ENCODE data around the gene HSP90AB1.

HSP90AB1 gene

DNA sequence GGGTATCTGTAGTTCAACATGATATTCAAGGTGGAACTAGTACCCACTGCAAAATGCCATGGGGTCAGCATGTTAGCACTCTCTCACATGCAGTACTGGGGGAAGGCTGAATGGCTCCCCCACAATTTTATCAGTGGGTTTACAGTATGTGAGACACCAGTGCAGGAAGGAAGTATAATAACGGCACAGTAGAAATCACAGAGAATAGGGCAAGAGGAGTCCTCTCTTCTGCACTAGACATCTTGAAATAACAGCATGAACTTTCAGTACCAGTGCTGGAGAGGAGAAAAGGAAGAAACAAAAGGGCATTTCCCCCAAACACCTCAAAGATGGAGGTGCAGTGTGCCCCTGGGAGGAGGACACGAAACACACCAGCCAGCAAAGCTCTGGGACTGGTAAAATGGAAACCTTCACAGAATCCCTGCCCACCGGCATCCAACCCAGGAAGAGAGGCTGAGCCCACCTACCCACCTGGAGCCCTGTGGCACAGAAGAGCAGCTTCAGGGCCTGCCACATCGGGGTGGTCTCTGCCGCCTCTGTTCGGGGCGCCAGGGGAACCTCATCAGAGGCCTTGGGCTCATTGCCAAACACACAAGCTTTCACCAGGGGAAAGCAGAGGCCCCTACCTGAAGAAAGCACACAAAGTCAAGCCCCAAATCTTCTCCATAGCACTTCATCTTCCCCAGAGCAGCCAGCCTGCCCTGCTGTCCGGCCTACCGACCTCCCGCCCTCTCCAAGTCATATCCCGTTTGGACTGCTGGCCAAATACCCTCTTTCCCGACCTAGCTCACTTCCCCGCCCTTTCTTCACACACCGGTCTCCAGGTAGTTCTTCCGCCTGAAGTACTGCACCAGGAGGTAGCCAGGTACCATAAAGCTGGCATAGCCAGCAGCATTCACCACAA is 9.2 kb downstream of the HSP90AB1 start:
- DNase-seq, result peak in 1 of 14 donors; percentile 66

DNA sequence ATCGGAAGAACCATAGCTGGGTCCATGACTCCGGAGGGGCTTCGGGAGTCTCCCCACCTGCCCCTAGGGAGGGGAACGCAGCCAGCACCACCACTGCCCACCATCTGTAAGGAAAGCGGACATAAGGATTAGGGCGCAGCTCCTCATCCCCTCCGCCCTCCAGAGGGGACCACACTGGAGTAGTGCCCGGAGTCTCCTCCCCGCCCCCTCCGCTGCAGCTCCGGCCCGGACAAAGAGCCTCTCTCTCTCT is 9.8 kb downstream of the HSP90AB1 start:
- no peak for DNase-seq

DNA sequence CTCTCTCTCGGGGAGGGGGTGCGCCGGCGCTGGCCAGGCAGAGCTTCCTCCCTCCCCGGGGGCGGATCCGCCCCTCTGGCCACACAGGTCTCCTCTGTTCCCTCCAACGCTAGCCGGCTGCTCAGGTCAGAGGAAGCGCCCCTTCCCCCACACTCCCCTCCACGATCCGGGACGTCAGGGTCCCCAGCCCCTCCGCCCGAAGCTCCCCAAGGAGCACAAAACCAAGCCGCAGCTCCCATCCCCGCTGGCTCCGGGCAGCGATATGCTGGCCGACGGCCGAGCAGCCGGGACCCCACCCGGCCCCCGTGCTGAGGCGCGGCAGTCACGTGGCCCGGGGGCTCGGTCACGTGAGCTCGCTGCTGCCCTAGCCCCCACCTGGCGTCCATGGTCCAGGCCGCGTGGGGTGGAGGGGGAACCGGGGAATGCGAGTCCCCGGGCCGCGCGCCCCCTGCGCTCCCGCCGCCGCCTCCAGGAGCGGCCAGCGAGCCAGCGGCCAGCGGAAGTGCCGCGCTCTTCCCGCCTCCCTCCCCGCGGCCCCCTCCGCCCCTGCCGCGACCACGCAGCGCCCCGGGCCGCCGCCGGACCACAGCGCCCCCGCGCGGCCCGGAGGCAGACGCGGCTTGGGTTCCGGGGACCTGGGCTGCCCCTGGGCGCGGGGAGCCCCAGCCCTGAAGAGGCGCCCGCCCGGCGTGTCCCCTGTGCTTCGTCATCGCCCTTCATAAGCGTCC is 10.3 kb downstream of the HSP90AB1 start, which contains the start of gene SLC35B2:
Gene SLC35B2 (minus strand): TSS at position 504 of the 728 bp plus-strand sequence. CDS start 118 bp downstream, at position 386.
- DNase-seq, result peak in 13 of 14 donors; percentile 76 to 95 (median 90)

DNA sequence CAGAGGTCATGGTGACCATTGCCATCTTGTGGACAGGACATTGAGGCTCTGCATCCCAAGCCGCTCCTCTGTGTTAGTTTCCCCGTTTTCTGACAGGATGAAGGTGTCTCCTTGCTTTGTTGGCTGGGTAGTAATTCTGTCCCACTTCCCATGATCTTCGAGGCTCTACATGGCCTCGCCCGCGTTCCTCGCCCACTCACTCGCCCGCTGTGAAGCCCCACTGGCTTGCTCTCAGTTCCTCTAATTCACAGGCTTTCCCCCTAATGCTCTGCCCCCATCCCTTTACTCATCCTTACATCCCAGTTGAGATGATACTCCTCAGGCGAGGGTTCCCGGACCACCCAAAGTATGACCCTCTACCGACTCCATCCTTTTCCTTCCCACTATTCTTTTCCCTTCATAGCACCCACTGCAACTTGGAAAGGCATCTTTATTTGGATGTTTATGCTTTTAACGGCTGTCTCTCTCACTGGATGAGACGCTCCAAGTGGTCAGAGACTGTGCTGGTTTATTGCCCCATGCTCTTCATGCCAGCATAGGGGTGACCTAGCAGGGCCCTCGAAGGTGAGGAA is 10.9 kb downstream of the HSP90AB1 start:
- DNase-seq, result no peak

DNA sequence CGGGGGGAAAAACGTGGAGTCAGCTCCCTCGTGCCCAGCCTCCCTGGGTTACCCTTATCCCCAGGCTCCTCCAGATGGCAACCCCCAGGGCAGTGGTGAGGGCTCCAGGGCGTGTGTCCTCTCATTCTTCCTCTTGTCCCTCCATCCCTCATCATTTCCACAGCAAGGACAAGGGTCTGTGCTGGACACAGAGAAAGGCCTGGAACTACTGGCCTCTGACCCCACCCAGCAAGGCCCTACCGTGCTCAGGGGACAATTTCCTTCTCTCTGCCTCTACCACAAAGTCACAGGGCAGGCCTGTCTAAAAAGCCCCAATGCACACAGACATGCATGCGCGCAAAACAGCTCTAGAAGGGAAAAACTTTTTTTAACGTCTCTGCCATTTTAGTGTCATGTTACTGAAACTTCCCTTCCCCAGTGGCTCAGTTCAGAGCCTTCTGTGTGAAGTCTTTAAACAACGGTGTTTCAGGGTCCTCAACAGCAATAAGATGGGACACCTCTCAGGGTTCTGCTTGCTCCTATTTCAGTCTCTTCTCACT is 11.5 kb downstream of the HSP90AB1 start:
- DNase-seq, result no peak

DNA sequence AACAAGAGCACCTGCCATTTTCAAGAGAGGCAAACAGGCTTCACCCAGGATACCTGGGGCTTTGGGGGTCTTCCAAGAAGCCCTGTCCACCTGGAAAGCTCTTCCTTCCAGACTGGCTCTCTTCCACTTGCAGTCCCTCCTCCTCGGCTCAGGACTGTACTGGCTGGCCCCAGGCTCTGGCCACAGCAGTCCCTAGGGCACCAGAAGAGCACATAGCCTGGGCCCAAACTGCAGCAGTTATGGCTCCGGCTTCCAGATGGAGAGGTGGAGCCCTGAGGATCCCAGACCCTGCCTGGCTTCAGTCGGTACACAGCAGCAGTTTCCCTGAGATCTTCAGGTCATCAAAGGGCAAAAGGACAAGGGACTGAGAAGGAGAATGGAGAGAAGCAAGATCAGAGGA is 12.0 kb downstream of the HSP90AB1 start:
- no peak for DNase-seq

DNA sequence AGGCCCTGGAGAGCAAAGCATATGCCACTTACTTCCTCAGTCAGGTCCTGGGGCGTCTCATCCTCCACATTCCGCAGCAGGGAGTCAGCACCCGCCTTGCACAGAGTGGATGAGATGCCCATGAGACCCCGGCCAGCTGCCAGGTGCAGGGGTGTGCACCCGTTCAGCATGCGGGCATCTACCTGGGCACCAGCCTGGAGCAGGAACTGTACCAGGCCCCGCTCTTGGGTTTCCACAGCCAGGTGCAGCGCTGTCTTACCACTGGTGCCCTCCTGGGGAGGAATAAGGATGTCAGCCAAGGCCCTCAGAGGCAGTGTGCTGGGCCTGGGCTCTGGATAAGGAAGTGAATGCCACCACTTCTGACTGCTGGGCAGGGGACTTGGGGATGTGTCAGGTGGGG is 13.1 kb downstream of the HSP90AB1 start:
- DNase-seq, result no peak

DNA sequence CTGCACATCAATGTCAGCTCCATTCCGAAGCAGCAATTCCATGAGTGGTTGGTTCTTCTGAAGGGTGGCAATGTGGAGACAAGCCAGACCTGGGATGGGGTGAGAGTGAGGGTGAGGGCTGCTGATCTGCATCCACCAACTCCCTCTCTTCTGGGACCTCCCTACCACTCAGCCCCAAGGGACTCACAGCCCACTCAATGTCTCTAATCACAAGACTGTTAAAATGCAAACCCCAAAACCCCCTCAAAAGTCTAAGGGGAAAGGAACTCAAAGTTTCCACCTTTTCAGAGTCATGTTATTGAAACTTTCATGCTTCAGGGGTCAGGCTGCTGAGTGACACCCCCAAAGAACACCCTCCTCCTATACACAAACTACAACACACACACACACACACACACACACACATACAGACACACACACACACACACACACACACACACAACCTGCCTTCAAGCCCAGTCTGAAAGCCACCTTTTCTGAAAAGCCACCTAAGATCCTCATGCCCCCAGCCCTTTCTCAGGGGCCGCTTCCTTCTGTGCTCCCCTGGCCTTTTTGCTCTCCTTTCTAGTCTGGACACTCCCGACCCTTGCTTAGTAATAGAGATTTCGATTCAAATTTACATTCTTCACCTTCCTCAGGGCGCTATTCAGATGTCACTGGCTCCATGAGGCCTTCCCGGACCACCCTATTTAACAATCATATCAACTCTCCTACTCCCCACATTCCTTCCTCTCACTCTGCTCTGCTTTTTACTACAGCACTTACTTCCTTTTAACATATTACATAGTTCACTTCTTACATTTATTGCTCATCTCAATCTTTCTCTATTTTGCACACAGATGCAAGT is 13.8 kb downstream of the HSP90AB1 start:
- DNase-seq, result no peak

DNA sequence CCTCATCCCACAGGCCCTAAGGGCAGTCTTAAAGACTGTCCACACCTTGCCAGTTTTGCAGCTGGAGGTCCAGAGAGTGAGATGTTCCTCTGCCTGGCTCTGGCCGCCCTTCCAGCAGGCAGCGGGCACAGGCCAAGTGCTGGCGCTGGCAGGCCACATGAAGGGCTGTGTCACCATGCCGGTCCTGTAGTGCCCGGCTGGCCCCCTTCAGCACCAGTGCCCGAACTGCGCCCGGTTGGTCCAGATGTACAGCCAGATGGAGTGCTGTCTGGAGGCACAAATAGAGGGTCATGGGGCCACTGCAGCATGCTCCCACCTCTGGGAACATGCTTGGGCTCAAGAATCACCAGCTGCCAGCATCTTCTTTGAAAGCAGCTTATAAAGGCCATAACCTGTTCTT is 14.7 kb downstream of the HSP90AB1 start:
- DNase-seq, result no peak

DNA sequence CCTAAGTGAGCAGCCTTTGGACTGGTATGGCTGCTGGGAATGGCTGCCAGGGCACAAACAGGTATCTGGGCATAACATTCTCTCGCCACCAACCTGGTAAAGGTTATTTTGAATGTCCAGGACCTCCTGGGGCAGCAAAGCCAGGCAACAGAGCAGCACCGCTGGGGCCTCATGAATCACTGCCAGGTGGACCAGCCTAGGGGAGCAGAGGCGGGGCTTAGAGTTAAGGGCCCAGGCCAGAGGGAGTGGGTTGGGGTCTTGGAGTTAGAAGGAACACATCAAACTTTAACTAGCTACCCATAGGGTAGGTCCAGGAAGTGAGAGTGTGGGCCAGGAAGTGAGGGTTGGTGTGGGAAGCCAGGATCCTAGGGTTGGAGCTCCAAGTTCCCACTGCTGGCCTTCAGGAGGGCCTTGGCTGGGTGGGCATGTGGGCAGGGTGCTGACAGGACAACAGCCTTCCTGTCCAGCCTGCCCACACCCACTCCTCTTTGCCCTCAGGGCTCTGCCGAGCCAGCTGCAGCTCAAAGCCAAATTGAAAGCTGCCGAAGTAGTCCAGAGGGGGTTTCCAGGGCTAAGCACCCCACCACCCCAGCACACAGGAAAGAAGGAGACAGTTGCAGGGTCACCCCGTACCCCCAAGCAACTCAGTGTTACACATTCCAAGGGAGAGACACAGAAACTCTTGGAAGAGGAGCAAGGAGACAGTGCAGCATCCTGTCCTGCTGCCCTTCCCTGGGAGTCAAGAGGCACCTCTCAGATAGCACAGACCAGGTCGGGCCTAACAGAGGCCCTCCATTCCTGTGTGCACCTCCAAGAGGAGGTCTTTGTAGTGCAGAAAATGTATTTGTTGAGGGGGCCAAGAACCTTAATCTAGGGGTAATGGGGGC is 15.8 kb downstream of the HSP90AB1 start:
- DNase-seq, result no peak

DNA sequence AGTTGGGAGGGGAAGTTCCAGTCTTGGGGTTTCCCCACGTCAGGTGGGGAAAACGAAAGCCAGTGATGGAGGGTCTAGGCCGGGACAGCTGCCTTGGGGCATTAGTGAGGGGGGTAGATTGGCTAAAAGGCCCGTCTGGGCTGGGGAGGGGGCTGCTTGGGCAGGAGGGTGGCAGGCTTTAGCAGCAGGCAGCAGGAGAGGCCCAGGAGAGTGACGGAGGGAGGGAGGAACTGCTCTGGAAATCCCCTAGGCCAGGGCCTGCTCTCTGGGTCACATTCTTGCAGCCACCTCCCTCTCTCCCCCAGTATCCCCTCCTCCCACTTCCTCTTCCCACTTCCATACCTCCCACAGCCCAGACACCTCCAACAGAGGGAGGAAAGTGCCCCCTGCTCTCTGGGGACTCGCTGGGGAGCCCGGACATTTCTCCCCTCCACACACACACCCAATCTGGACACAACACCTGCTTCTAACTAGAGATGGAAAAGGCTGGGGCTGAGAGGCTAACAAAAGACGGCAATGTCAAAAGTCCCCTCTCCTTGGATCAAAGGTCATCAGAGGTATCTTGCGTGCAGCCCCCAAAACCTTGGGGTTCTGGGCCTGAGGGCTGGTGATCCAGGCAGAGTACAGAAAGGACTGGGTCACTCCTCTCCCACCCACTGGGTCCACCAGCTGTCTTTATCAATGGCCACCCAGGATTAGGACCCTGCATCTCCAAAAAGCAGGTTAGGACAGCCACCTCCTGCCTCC is 16.6 kb downstream of the HSP90AB1 start:
- DNase-seq, result peak in 1 of 14 donors; percentile 19

DNA sequence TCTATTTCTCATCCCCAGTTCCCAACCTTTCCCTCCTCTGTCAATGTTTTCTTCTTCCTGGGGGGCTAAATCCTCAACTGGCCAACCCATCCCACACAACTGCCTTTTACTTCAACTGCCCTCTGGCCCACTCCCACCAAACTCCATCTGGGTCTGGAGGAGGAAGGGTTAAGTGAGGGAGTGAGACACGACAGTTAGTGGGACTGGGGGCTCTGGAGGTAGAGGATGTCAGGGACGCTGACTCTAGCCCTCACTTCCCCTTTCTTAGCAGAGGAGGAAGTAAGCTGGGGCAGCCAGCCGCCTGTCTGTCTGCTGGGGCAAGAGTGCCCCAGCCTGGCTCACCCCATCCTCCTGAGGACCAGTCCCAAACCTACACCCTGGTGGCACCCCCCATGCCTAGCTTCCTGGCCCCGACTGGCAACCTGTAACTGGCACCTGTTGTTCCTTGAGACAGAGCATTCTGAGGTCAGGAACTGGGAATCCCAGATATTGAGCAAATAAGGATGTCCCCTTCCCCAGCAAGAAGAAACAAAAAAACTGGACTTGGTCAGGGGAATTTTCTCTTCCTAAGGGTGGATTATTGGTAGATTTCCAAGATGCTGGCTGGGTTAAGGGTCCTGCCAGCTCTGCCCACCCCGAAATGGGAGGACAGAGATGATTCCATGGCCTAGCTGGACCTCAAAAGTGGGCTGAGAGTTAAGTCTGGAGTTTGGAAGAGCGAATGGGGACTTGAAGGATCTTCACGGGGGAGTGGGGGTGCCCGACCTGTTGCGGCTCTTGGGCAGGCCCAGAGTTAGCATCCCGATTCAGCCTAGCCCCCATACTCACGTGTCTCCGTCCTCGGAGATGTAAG is 17.5 kb downstream of the HSP90AB1 start:
- peak in 5 of 14 donors; percentile 32 to 49 (median 39) for DNase-seq

DNA sequence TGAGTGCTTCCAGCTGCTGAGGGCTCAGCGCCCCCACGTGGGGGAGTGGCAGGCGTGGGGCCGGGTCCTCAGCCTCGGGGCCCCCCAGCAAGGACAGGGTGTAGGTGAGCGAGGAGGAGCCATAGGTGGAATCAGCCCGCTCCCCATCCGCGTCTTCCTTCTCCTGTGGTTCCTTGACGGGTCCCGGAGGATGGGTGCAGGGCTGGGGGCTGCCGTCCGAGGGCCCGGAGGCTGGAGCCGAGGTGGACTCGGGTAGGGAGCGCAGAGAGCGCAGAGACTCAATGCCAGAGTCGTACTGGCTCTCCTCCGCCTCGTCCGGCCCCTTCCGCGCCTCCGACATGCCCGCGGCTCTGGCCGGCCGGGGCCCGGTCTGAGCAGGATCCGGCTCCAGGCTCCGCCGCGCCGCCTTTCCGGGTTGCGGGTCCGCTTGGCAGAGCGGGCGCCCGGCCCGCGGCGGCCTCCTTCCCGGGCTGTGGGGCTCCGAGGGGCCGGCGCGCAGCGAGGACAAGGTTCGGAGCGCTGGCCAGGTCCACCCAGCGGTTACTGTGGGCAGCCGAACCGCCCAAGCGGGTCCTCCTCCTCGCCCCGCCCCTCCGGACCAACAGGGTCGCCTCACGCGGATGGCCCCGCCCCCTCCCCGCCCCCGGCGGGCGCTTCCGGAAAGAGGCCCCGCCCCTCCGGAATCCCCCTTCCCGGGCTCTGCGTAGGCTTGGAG is 18.3 kb downstream of the HSP90AB1 start, which contains the start of gene NFKBIE:
Gene NFKBIE (minus strand): TSS at position 545 of the 715 bp plus-strand sequence. CDS start 205 bp downstream, at position 340.
- DNase-seq, result peak; percentile 48 to 95 (median 84)

DNA sequence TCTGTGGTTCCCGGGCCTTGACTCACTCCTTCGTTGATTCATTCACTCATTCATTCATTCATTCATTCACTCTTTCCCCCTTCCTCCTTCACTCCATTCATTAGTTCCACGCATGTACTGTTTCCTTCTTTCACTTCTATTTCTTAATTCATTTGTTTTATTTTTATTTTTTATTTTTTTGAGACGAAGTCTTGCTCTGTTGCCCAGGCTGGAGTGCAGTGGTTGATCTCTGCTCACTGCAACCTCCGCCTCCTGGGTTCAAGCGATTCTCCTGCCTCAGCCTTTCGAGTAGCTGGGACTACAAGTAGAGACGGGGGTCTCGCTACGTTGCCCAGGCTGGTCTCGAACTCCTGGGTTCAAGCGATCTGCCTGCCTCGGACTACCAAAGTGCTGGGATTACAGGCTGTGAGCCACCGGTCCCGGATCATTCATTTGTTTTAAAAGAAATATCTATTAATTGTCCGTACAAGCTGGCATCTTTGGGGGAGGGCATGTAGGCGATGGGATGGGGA is 18.9 kb downstream of the HSP90AB1 start:
- DNase-seq, result no peak

DNA sequence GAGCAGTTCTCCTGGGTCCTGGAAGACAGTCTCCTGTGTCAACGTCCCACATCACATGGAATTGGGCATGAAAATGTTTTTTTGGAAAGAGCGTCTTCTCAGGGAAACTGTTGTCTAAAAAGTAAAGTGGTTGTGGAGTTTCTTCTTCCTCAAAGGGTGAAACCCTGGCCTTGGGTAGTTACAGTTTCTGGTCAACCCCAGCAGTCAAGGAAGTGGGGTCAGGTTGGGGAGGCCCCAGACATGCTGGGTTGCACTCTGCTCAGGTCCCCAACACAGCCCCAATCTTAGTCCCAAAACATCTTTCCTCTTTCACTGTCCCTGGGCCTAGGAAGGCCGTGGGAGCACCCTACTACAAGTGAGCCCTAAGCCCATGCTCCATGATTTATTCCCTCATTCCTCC is 19.4 kb downstream of the HSP90AB1 start:
- DNase-seq, result no peak

DNA sequence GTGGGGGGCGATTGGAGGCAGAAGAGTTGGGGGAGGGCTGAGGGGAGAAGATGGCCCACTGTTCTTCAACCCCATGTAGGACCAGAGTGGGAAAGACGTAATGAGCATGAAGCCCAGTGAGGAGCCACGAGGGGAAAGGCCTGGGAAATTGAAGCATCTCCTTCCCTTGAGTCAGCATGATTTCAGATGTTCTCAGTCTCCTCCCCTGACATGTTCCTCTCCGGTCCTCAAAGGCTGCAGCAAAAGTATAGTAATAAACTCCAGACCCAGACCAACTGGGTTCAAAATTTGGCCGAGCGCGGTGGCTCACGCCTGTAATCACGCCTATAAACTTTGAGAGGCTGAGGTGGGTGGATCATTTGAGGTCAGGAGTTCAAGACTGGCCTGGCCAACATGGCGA is 20.4 kb downstream of the HSP90AB1 start:
- DNase-seq, result no peak

DNA sequence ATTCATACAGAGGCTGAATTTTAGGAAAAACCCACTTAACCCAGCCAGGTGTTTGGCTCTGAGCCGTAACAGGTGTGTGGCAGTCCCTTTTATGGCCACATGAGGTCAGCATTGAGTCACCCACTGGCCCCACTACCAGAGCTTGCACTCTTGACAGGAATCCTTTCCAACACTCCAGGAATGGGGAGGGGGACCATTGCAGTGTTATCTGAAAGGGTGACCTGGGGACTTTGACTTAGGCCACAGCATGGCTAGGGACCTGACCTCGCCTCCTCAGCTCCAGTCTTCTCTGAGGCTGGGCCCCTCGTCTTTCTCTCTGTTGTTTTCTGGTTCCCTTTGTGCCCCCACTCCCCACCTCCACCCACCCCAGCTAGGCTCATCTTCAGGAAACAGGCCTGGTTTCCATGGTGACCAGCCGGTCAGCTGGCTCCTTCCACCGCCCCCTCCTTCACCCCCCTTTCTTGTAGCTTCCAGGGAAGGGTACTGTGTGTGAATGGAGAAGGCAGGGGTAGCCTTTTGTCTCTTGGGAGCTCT is 21.3 kb downstream of the HSP90AB1 start:
- DNase-seq, result peak in 9 of 14 donors; percentile 36 to 65 (median 54)
